Measurements from ENCODE around the gene CHRNA5.

Gene CHRNA5

DNA sequence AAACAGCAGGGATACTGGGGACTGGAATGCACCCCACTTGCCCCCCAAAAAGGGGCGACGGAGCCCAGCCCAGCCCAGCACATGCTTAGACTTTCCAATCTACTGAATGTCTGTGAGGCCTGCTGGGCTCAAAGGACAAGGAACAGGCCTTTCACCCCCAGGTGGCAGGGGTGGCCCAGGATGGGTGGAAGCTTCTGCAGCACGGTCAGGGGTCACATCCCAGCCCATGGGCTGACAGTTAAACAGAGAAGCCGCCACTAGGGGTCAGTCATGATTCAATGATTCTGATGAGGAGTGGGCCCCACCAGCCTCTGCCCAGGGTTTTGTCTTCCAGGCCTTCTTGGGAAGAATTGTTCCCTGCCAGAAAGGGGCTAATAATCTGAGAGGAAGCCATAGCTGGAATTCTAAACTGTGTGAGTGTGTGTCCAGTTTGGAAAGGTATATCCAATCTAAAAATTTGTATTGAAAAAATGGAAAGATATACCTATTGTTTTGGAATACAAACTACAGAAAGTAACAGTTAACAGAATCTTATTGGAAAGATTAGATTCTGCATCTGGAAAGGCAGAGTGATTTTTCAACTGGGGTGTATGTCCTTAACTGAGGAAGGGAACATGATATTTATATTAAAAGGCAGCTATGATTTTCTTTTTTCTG lies 73.5 kb downstream of the CHRNA5 start:
- Histone ChIP-seq H2AFZ (ENCODE audit: low read depth, low read length, severe bottlenecking) (no peak overlapping the region), H3K9me3 (ENCODE audit: insufficient read depth, low read length) (no peaks in the 10 kb centered on the region), H3K27ac (ENCODE audit: low read depth, low read length) (no peak overlapping the region), H3K27me3 (ENCODE audit: low read length) (no peaks in the 10 kb centered on the region), H3F3A (ENCODE audit: insufficient read depth) (no peaks in the 10 kb centered on the region), H3K4me3 (ENCODE audit: insufficient read depth, low read length, poor library complexity, severe bottlenecking) (no peak overlapping the region), H4K20me1 (ENCODE audit: low read depth, low read length) (no peaks in the 10 kb centered on the region), H3K9ac (ENCODE audit: low read length) (no peak overlapping the region), H3K79me2 (ENCODE audit: insufficient read depth, low read length) (no peaks in the 10 kb centered on the region), H3K9me2 (replicated peaks; ENCODE audit: insufficient read depth, low read length) (no peaks in the 10 kb centered on the region), H3K4me2 (ENCODE audit: low read depth, low read length, poor library complexity, severe bottlenecking) (no peak overlapping the region), H3K36me3 (ENCODE audit: low read length) (no peaks in the 10 kb centered on the region)
- TF ChIP-seq EZH2phosphoT487 (conservative IDR thresholded peaks at IDR 0.05; ENCODE audit: low read length) = no peak
- TF ChIP-seq, protein P1, sequence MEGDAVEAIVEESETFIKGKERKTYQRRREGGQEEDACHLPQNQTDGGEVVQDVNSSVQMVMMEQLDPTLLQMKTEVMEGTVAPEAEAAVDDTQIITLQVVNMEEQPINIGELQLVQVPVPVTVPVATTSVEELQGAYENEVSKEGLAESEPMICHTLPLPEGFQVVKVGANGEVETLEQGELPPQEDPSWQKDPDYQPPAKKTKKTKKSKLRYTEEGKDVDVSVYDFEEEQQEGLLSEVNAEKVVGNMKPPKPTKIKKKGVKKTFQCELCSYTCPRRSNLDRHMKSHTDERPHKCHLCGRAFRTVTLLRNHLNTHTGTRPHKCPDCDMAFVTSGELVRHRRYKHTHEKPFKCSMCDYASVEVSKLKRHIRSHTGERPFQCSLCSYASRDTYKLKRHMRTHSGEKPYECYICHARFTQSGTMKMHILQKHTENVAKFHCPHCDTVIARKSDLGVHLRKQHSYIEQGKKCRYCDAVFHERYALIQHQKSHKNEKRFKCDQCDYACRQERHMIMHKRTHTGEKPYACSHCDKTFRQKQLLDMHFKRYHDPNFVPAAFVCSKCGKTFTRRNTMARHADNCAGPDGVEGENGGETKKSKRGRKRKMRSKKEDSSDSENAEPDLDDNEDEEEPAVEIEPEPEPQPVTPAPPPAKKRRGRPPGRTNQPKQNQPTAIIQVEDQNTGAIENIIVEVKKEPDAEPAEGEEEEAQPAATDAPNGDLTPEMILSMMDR (IDR thresholded peaks at IDR 0.05; ENCODE audit: insufficient read depth, low read length, poor library complexity, severe bottlenecking) = peak; percentile 64

DNA sequence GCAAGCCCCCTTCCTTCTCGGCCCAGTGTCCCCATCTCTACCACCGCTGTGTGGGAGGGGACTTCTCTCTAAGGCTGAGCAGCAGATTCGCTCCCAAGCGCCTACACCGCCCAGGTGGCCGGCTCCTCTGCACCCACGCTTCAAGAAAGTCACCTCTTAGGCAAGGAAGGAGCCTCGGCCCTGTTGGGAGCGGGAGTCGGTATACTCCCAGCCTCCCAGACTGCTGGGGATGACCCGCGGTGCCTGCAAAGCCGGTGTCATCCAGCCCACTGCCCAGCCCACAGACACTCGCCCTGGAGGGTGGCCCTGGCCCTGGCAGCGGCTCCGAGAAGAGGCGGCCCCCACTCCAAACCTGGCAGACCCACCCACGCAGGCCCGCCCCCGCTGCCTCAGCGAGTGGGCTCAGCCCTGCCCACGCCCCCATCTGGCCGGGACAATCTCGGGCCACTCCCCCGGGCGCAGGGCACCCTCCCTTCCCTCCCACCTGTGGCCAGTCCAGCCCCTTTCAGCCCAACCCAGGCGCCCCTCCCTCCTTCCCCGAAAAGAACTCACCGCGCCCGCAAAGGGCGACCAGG lies 75.3 kb downstream of the CHRNA5 start:
- Histone ChIP-seq H3K27ac (ENCODE audit: low read depth, low read length) (no peak overlapping the region), H2AFZ (ENCODE audit: low read depth, low read length, severe bottlenecking) (no peak overlapping the region), H3K4me3 (ENCODE audit: insufficient read depth, low read length, poor library complexity, severe bottlenecking) (no peak overlapping the region), H3K27me3 (ENCODE audit: low read length) (no peaks in the 10 kb centered on the region), H4K20me1 (ENCODE audit: low read depth, low read length) (no peaks in the 10 kb centered on the region), H3K36me3 (ENCODE audit: low read length) (no peaks in the 10 kb centered on the region), H3K9me2 (replicated peaks; ENCODE audit: insufficient read depth, low read length) (no peaks in the 10 kb centered on the region), H3K9me3 (ENCODE audit: insufficient read depth, low read length) (no peaks in the 10 kb centered on the region), H3F3A (ENCODE audit: insufficient read depth) (no peaks in the 10 kb centered on the region), H3K79me2 (ENCODE audit: insufficient read depth, low read length) (no peaks in the 10 kb centered on the region), H3K9ac (ENCODE audit: low read length) (no peak overlapping the region), H3K4me2 (ENCODE audit: low read depth, low read length, poor library complexity, severe bottlenecking) (no peak overlapping the region)
- TF ChIP-seq, protein P1 (IDR thresholded peaks at IDR 0.05; ENCODE audit: insufficient read depth, low read length, poor library complexity, severe bottlenecking) = no peak
- no peak for TF ChIP-seq EZH2phosphoT487 (conservative IDR thresholded peaks at IDR 0.05; ENCODE audit: low read length)

DNA sequence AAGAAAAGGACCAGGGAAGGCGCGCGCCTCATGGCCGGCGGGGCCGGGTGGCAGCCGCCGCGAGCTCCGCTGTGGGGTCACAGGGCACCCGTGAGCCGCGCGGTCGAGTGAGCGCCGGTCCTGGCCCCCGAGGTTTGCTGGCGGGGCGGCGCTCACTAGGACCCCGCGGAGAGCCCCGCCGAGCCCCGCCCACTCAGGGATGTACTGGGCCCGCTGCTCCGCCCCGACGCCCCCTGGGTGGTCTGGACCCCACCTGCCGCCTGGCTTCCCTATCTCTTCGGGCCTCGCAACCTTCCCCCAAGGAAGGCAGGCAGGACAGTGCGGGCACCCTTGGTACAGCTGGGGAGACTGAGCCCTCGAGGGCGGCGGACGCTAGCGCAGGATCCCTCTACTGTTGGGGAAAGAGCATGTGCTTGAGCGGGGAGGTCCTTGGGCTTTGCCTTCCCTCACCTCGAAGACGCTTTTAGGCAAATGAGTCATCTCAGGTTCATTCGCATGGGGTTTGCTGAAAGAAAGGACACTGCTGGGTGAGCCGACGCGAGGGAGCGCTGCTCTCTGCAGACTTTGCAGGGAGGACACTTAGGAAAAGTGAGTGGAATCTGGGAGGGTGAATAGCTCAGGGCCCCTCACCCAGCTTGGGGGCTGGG lies 75.9 kb downstream of the CHRNA5 start, which contains the start of gene CHRNB4:
Gene CHRNB4 (minus strand): TSS at position 109 of the 647 bp plus-strand sequence. CDS start 77 bp downstream, at position 32.
- Histone ChIP-seq H3K9me2 (replicated peaks; ENCODE audit: insufficient read depth, low read length) (no peaks in the 10 kb centered on the region), H3K4me3 (ENCODE audit: insufficient read depth, low read length, poor library complexity, severe bottlenecking) (no peak within 1 kb of the TSS), H3K4me2 (ENCODE audit: low read depth, low read length, poor library complexity, severe bottlenecking) (no peak within 1 kb of the TSS), H3K79me2 (ENCODE audit: insufficient read depth, low read length) (no peaks in the 10 kb centered on the region), H3F3A (ENCODE audit: insufficient read depth) (no peaks in the 10 kb centered on the region), H2AFZ (ENCODE audit: low read depth, low read length, severe bottlenecking) (no peak within 1 kb of the TSS), H3K27me3 (ENCODE audit: low read length) (no peaks in the 10 kb centered on the region), H3K9me3 (ENCODE audit: insufficient read depth, low read length) (no peaks in the 10 kb centered on the region), H3K27ac (ENCODE audit: low read depth, low read length) (no peak within 1 kb of the TSS), H3K9ac (ENCODE audit: low read length) (no peak within 1 kb of the TSS), H3K36me3 (ENCODE audit: low read length) (no peaks in the 10 kb centered on the region), H4K20me1 (ENCODE audit: low read depth, low read length) (no peaks in the 10 kb centered on the region)
- TF ChIP-seq EZH2phosphoT487 (conservative IDR thresholded peaks at IDR 0.05; ENCODE audit: low read length) = no peak
- TF ChIP-seq, protein P1 (IDR thresholded peaks at IDR 0.05; ENCODE audit: insufficient read depth, low read length, poor library complexity, severe bottlenecking) = no peak
